OCI-M2 (cell line): ENCODE results near the gene CTSC.

ENCODE experiments used
- DNase-seq: peaks from one replicate; lab custom pipeline; 2025; ENCODE audit not compliant: unreplicated experiment; lab: John Stamatoyannopoulos, UW

Gene CTSC

DNA sequence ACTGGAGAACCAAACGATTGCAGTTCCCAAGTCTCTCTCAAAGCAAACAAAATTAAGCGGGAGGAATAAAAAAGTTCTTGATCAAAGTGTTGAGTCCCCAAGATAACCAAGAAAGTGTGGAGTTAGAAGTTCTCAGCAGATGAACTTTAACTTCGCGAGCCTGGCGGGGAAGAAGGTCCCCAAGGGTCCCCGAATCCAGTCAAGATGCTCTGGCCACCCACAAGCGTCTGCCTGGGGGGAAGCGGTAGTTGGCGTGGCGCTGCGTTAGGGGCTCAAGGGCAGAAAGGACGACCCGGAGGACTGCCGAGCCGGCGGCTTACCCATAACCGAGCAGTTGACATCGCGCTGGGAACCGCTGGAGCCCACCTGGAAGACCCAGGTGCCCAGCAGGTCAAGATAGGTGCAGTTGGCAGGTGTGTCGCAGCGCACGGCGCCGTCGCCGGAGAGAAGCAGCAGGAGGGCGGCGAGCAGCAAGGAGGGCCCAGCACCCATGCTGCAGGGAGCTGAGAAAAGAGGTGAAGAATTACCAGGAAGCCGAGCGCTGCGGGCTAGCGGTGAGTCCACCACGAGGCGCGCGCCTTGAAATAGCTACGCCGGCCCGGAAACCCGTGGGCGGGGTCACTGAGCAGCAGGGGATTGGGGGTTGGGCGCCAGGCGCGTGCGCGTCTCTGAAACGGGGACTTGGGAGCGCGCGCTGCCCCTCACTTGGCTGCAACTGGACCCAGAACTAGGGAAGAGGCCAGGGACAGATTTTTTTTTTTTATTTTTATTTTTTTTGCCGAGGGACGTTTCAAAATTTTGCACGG lies at the start of gene CTSC:
Gene CTSC (minus strand): TSS at position 556 of the 806 bp plus-strand sequence. CDS start 64 bp downstream, at position 492.
- peak; percentile 30 for DNase-seq

DNA sequence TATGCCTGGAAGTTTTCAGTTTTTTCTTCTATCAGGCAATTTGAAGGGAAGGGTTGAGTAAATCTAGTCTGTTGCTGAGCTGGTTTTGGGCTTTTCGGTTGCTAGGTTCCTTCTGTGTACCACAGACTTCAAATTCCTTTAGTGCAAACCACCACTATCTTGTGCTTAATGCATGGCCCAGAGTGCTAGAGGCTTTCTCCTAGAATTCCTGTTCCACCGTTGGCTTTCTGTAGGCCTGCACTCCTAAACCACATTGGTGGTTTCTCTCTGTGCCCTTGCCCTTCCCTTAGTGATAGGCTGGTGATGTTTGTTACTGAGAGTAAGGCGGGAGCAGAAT lies 47.1 kb upstream of the CTSC start:
- DNase-seq, result no peak

DNA sequence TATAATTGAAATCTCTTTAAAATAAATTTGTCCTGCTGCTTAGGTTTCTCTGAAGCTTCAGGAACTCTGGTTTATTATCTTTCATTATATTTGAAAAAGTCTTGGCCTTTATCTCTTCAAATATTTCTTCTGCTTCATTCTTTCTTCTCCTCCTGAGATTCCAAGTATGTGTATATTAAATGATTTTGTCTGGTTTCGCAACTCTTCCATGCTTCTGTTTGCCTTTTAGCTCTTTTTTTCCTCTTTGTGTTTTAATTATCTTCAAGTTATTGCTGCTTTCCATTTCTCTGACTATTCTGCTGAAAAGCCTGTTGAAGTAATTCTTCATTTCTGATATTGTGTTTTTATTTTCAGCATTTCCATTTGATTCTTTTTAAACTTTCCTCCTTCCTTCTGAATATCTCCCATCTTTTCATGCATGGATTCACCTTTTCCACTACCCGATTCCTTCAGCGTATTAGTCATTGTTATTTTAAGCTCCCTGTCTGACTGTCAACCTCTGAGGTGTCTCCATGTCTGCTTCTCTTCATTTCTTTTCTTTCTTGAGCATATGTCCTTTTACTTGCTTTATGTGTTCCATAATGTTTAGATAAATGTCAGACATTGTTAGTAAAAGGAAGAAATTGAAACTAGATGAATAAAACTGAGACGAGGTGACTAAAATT lies 46.6 kb upstream of the CTSC start:
- no peak for DNase-seq

DNA sequence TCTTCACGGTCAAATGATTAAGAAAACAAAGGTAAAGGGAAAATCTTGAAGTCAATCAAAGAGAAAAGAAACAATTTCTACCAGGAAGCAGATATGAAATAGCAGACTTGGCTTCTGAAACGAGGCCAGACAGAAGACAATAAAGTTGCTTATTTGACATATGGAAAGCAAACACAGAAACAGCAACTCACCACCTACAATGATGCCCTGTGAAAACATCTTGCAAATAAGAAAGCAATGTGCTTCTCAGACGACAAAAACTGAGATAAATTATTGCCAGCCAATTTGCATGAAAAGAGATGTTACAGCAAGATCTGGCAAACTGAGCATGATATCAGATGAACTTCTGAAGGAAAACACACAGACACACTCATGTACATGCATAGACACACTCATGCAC lies 45.9 kb upstream of the CTSC start:
- no peak for DNase-seq

DNA sequence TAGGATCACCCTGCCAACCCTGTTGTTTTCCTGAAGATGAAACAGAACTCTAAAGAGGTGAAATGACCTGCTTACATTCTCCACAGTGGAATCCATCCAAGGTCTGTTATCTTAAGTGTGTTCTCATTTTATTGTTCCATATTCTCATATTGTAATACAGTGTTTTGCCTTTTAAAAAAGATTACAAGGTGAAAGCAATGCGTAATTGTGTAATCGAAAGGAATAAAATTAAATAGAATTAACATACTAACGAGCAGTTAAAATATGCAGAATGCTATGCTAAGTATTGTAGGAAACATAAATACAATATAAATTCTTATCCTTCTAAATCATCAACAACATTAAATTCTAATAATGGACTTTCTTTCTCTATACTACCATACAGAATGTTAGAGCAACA lies 41.6 kb upstream of the CTSC start:
- no peak for DNase-seq

DNA sequence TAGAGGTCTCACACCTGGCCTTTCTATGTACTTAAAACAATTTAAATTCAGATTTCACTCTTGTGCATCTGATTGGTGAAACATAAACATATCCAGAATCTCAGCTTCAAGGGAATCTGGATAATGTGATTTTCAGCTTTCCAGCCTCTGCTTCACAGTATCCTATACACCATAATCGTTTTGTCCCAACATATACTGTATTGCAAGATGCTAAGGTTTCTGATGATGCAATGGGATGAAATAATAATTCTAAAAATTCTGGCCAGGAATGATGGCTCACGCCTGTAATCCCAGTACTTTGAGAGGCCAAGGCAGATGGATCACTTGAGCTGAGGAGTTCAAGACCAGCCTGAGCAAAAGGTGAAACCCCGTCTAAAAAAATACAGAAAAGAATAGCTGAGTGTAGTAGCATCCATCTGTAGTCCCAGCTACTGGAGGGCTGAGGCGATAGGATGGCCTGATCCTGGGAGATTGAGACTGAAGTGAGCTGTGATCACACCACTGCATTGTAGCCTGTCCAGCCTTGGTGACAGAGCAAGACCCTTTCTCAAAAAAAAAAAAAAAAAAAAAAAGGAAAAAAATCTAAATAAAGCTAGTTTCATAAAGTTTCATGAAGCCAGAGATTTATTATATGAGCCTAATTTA lies 41.0 kb upstream of the CTSC start:
- DNase-seq, result no peak

DNA sequence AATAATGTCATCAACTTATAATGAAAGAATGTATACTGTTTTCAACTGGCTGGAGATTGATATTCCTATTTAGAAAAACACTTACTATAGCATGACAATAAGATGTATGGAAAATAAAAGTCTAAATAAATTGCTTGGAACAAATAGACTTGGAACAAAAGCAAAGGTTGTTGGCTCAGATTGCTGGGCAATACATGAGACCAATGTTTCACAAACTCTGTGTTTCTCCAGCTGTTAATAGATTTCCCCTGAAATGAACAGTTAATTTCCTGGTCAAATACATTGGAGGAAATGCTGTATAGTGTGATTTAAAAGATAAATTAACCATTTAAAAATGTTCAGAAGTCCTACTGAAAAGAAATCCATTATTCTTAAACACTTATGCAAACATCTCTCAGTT lies 40.1 kb upstream of the CTSC start:
- DNase-seq, result no peak

DNA sequence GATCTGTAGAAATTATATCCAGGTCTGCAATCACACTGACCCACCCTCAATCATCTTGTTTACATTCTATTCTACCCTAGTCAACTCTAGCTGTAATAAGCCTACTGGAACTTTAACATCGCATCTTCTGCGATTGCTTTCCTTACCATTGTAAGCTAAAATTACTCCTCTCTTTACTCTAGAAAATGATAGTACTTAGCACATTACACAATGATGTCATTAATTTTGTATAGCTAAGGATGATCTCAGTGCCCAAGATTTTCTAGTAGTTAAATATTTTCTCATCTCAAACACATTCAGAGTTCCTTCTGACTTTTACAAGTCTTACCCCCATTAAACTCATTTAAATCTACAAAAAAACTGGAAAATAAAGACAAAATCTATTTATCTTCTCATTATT lies 39.6 kb upstream of the CTSC start:
- DNase-seq, result no peak

DNA sequence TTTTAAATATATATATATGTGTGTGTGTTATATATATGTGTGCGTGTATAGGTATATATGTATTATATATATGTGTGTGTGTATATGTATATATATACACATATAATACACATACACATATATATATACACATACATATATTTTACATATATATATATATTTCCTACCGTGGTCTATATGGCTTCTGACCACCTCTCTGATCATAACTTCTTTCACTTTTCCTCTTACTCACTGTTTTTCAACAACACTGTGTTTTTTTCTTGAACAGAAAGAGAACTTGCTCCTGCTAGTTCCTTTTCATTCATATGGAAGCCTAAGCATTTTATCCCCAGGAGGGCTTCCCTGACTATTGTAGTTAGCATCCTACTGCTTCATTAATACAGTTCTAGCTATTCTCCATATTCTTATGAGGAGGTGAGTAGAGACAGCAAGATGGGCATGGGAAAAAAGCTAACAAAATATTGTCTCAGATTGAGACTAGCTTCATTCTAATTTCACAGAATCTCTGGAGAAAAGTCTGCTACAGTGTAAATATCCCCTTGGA lies 38.5 kb upstream of the CTSC start:
- DNase-seq, result no peak

DNA sequence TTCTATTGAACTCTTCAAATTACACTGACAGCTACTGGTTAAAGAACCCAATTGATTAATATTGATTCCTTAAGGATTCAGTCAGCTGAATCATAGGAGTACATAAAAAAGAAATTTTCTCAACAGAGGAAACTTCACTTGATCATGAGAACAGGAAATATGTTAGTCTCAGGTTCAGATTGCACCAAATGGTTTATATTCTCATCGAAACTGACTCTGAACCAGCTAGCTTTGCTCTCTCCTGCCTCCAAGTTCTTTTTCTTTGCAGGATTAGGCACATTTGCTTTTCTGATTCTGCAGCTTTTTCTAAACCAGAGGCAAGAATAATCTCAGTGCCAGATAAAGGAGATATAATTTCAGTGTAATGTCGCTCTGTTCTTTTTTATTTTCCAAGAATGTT lies 33.2 kb upstream of the CTSC start:
- no peak for DNase-seq

DNA sequence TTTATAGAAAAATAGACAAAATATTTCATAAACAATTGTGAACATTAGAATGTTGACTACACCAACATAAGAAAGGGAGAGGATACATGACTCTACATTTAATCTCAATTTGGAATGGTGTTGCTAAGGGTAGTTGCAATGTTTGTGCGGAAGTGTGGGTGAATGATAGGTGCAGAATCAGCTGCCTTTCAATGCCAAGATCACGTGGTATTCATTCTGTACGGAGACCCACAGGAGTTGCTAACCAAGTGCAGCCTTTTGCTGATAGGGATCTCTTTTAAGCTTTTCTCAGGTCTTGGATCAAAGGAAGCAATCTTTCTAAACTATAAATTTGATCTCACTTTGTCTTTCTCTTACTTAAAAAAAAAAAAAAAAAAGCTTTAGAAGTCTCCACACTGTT lies 29.8 kb upstream of the CTSC start:
- no peak for DNase-seq

DNA sequence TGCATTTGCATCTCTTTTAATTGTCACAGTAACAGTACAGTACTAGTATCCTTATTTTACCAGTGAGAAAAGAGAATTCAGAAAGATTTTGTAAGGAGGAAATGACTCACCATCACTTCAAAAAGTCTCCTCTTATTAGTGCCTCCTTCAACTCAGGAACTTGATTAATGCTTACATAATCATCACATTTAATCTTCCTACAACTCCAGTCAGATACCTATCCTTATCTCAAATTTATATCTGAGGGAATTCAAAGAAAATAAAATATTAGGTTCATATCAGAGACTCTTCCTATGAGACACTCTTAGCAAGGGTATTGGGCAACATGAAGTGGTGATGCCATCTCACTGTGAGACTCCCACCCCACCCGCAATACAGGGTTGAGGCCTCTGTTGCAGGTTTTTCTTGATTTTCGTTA lies 26.1 kb upstream of the CTSC start:
- no peak for DNase-seq

DNA sequence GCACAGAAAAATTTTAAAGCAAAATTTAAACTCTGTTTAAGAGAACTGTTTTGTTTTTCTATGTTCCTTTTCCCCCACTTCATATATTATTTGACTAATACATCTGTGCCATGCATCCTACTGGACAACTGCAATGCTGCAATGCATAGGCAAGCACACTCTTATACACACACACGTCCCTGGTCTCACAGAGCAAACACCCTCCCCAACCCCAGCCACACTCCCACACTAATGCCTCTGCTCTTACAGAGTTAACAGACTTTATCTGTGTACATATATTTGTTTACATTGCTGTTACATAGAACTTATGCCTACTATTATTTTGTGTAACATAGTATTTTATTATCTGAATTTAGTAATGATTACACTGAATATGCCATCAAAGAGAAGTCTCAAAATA lies 25.5 kb upstream of the CTSC start:
- DNase-seq, result no peak

DNA sequence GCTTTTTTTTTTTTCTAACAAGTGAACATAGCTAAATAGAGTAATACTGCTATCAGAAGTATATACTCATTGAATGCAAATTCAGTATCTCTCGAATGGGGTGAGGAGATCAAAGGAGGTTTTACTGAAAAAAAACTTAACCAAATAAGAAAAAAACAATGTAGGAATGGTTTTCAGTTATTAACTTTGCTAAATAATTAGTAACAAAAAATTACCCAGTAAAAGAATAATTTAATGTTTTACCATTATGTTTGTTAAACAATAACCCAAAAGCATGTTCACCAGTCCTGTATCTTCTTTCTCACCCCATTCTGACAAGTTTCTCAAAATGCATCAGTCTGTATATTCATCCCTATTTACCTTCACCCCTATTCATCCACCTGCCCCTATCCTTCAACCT lies 22.6 kb upstream of the CTSC start:
- no peak for DNase-seq

DNA sequence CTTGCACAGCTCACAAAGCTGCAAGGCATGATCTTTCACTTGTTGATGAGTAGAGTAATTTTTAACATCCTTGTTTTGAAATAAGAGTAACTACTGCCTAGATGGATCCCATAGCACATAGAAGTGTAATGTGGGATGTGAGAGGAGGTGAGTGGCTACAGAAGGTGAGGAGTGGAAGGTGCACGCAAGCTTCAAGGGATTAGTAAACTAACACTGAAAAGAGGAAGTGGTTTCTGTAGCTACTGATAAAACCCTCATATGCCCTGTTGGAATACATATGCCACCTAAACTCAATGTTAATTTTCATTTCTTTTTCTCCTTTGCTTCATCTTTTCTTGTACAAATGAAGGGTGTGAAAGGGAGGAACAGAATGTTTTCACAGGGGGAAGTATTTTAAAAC lies 22.0 kb upstream of the CTSC start:
- no peak for DNase-seq

DNA sequence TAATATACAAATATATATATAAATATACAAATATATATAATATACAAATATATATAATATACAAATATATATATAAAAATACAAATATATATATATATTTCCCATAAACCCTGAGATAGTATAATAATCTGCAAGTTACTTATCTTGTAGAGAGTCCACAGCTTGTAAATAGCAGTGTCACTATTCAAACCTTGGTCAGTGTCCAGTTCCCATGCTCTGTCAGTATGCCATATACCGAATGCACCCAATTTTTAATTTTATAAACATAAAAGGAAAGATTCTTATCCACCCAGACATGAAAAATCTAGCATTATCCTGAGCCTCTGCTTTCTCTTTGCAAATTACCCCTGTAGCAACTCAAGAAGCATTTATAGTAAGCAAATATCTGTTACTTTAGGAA lies 21.6 kb upstream of the CTSC start:
- no peak for DNase-seq

DNA sequence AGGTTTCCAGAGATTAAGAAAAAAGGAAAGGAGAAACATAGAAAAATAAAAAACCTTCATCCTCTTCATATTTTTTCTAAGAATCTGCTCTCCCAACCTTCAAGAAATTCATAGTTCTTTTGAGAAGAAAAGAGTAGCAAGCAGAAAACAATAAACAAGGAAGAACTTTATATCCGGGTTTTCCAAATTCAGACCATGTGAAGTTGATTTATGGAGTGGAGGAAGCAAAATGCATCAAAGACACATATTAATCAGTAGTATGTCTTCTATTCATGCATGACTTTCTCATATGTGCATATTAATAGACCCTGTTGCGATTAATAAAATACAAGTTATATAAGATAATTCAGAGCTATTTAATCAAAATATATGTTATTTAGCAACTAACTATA lies 20.5 kb upstream of the CTSC start:
- DNase-seq, result no peak

DNA sequence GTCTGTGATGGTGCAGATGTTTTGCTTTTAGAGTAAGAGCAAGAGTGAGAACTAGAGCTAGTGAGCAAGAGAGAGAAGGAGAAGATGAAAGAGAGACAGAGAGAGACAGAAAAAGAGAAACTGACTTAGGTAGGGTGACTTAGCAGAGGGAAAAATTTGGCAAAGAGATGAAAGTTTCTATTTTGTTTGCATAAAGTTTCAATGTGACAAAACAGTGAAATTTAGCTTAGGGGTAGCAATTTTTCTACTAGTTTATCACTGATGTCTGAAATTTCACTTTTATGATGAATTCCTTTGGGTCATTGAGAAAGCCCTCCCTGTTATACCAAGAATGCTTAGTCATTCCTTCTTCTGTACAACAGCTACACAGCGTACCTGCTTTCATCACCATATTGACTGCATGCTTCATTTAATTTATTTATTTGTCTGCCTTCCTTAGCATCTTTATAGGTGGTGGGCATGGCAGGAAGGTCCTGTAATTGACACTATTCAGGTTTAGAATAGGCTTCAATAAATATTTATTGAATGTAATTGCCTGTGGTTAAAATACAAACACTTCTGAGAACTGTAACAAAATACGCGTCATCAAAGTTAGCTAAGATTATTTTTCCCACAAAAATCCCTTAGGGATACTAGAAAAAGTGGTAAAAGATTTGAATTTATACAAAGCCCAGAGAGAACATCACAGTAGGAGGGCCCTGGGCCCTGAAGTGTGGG lies 19.9 kb upstream of the CTSC start:
- no peak for DNase-seq

DNA sequence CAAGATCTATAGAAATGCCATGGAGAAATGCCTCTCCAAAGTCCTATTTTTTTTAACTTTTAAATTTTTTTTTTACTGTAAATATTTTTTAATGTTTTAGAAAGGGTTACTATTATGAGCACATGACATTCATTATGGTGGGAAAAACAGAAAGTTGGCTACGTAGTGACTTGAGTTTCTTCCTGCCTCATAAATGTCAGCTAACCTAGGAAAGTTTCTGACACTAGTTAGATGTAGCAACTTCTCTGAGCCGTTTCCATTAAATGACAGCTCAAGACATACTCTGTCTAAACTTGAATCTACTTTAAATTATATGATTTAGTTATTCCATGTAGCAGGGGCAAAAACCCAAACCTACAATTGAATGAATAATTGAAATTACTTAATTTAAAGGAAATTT lies 18.4 kb upstream of the CTSC start:
- DNase-seq, result no peak

DNA sequence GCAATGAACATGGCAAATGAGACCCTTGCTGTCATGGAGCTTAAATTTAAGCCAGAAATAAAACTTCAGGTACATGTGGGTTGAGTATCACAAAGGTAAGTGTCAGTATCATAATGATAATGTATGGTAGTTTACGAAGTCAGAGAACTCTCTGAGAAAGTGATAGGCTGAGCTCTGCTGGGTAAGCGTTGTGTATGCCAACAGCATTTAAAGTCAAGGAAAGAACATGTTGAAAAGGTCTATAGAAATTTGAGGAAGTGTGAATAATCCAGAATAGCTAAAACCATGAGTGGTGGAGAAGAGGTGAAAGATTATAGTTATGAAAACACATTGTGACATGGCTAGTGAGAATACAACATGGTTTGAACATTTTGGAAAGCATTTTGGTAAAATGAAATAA lies 17.4 kb upstream of the CTSC start:
- DNase-seq, result no peak

DNA sequence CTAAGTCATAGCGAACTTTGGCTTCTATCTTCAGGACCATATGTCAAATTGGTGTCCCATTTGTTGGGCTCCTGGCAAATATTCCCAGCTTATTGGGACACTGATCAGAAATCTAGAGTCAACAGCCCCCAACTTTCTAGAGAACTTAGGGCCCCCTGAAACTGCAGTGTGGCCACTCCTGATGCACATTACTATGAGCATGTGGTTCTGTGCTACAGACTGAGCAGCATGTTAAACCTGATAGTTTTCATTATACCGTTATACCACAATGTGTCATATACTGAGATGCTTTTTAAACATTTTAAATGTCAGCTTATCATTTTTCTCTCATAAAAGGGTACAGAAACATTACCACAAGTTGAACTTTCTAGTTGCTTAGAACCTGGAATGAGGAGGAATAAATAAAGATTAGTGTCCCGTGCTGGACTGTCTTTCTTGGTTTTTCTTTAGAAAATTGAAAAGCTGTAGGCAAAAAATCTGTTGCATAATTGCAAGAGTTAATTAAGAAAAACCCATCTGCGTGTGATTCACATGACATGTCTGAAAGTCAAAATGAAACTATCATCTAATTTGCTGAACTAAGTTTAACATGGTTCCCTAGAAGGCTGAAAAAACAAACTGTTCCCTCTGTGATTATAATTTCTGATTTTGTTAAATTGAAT lies 16.4 kb upstream of the CTSC start:
- no peak for DNase-seq
